HepG2 (cell line): ENCODE results near the gene DUOXA2. TPM values are rescaled to one million over a fixed set of nuclear protein-coding genes. Genes with fewer than 3 reads are reported as not detected.

Experiments
- ATAC-seq: fragments of 200-7000 bp; cut with Tn5 transposase; 3 replicates; pipeline ENCODE4 v1.9.1; 2020; ENCODE audit warnings: mild to moderate bottlenecking, moderate library complexity
- BruUV-seq: library from RNA; stranded (reverse); fragments of 400-500 nt; replicated peaks from 2 replicates; lab custom pipeline; 2021; lab: Mats Ljungman, UMichigan
- CTCF ChIA-PET: fragments of 300-600 bp; formaldehyde crosslinking; extraction: SDS; loops from one replicate; lab custom pipeline; 2021; ENCODE audit warnings: low total read pairs, inconsistent platforms, low intra/inter-chr PET ratio; lab: Yijun Ruan, JAX
- POLR2A ChIA-PET: fragments of 350-600 bp; sonication (Branson Sonifier 250); formaldehyde crosslinking; loops from one replicate; lab custom pipeline; 2020; ENCODE audit warnings: antibody characterized with exemption, inconsistent platforms; lab: Yijun Ruan, JAX
- DNase-seq: peaks from one replicate; pipeline ENCODE4 v3.0.0-alpha.2; 2015; ENCODE audit warnings: low spot score
- FAIRE-seq: peaks from 3 replicates; lab custom pipeline; 2011; peaks lifted over from hg19 to GRCh38; lab: Jason Lieb, UNC
- H2AFZ ChIP-seq: one replicate; pipeline ENCODE4 v1.6.1; 2011; ENCODE audit warnings: low read length, inconsistent platforms
- H3K27ac ChIP-seq: fragments of 300-600 bp; 3 replicates; pipeline ENCODE4 v1.8.0; 2011; ENCODE audit warnings: mixed run types, mild to moderate bottlenecking, mixed read lengths, low read length, inconsistent platforms; ENCODE audit not compliant: insufficient read depth; ENCODE audit errors: extremely low read length
- H3K27me3 ChIP-seq, 2 experiments: fragments of 200-600 bp in 1 of 2; 2 replicates in 1 of 2; 3 replicates in 1 of 2; pipeline versions ENCODE4 v1.6.0 to v1.8.0; 2011; ENCODE audit warnings: low read length in 2 of 2, mild to moderate bottlenecking in 2 of 2, moderate library complexity in 2 of 2, inconsistent platforms in 1 of 2; ENCODE audit not compliant: insufficient read depth in 2 of 2, control insufficient read depth in 1 of 2
- H3K36me3 ChIP-seq, 2 experiments: fragments of 200-600 bp in 1 of 2; replicated peaks in 1 of 2; 2 replicates in 1 of 2; 3 replicates in 1 of 2; pipeline versions ENCODE4 v1.5.1 to v1.8.0; 2011; ENCODE audit warnings: low read length in 2 of 2, inconsistent platforms in 1 of 2; ENCODE audit not compliant: insufficient read depth in 2 of 2, control insufficient read depth in 1 of 2
- H3K4me1 ChIP-seq: 2 replicates; pipeline ENCODE4 v1.5.1; 2012; ENCODE audit warnings: low read length, inconsistent platforms; ENCODE audit not compliant: insufficient read depth
- H3K4me2 ChIP-seq: 2 replicates; pipeline ENCODE4 v1.6.0; 2011; ENCODE audit warnings: low read depth, low read length, inconsistent platforms
- H3K4me3 ChIP-seq, 3 experiments: fragments of 200-600 bp in 1 of 3; sonication (generic), shearing (Covaris generic) in 1 of 3; replicated peaks in 1 of 3; 2 replicates each; pipeline ENCODE4 v1.5.1; 2011 to 2016; ENCODE audit warnings: low read length in 3 of 3, inconsistent platforms in 2 of 3, low read depth in 2 of 3, mild to moderate bottlenecking in 2 of 3, control low read depth in 1 of 3, mixed read lengths in 1 of 3; ENCODE audit not compliant: insufficient read depth in 1 of 3
- H3K79me2 ChIP-seq: one replicate; pipeline ENCODE4 v1.6.1; 2011; ENCODE audit warnings: low read length, inconsistent platforms; ENCODE audit not compliant: insufficient read depth
- H3K9ac ChIP-seq: 2 replicates; pipeline ENCODE4 v1.6.0; 2011; ENCODE audit warnings: mild to moderate bottlenecking, low read depth, low read length, inconsistent platforms; ENCODE audit not compliant: insufficient read depth
- H3K9me3 ChIP-seq: 2 replicates; pipeline ENCODE4 v1.5.1; 2012; ENCODE audit warnings: mild to moderate bottlenecking, low read length
- H4K20me1 ChIP-seq: 2 replicates; pipeline ENCODE4 v1.6.0; 2011; ENCODE audit warnings: inconsistent platforms, mild to moderate bottlenecking, low read length, moderate library complexity; ENCODE audit not compliant: insufficient read depth
- CBFB ChIP-seq: sonication (generic); formaldehyde crosslinking; IDR thresholded peaks from 2 replicates; pipeline ENCODE4 v1.4.0; 2020; ENCODE audit warnings: missing genetic modification reagents
- GPN1 ChIP-seq: sonication (generic); formaldehyde crosslinking; IDR thresholded peaks from 2 replicates; pipeline ENCODE4 v1.5.1; 2020; ENCODE audit warnings: missing genetic modification reagents, borderline replicate concordance
- HMGA1 ChIP-seq: sonication (generic); formaldehyde crosslinking; conservative IDR thresholded peaks from 2 replicates; pipeline ENCODE4 v1.4.0; 2020; ENCODE audit warnings: missing genetic modification reagents
- HNF4G ChIP-seq, 2 experiments: sonication (generic) in 1 of 2; formaldehyde crosslinking in 1 of 2; IDR thresholded peaks; 2 replicates each; pipeline versions ENCODE4 v1.4.0 to v1.6.1; 2011 to 2020; ENCODE audit warnings: borderline replicate concordance in 2 of 2, low read depth in 2 of 2, mild to moderate bottlenecking in 2 of 2, low read length in 1 of 2, missing genetic modification reagents in 1 of 2, moderate library complexity in 1 of 2
- HOXA7 ChIP-seq: sonication (generic); formaldehyde crosslinking; IDR thresholded peaks from 2 replicates; pipeline ENCODE4 v1.8.1; 2022; ENCODE audit warnings: mild to moderate bottlenecking, missing genetic modification reagents, moderate library complexity
- MYC ChIP-seq: sonication (generic); formaldehyde crosslinking; IDR thresholded peaks from 2 replicates; pipeline ENCODE4 v1.9.0; 2021; ENCODE audit warnings: missing genetic modification reagents, borderline replicate concordance
- NFKBIZ ChIP-seq: IDR thresholded peaks from 2 replicates; pipeline ENCODE4 v1.6.1; 2018; ENCODE audit warnings: missing genetic modification reagents, missing compliant biosample characterization
- ONECUT2 ChIP-seq: sonication (generic); formaldehyde crosslinking; IDR thresholded peaks from 2 replicates; pipeline ENCODE4 v1.4.0; 2020; ENCODE audit warnings: missing genetic modification reagents
- POLR2A ChIP-seq, 2 experiments: IDR thresholded peaks; 2 replicates each; pipeline ENCODE4 v1.6.1; 2011; ENCODE audit warnings: low read depth in 2 of 2, low read length in 2 of 2, mild to moderate bottlenecking in 1 of 2, moderate library complexity in 1 of 2; ENCODE audit not compliant: insufficient read depth in 1 of 2
- RXRA ChIP-seq: sonication (generic); formaldehyde crosslinking; IDR thresholded peaks from 2 replicates; pipeline ENCODE4 v1.5.1; 2020; ENCODE audit warnings: missing genetic modification reagents
- ZNF441 ChIP-seq: sonication (generic); formaldehyde crosslinking; IDR thresholded peaks from 2 replicates; pipeline ENCODE4 v1.7.0; 2021; ENCODE audit warnings: missing genetic modification reagents, borderline replicate concordance
- ZZZ3 ChIP-seq: sonication (generic); formaldehyde crosslinking; IDR thresholded peaks from 2 replicates; pipeline ENCODE4 v1.4.0; 2020; ENCODE audit warnings: missing genetic modification reagents, mild to moderate bottlenecking, borderline replicate concordance
- WGBS: methylation state at CpG from one replicate; pipeline ENCODE4 v1.1.6; 2017; ENCODE audit warnings: low lambda C conversion rate; 5-methylcytosine and 5-hydroxymethylcytosine counted together
- in situ Hi-C: cut with HindIII; loops from 2 replicates; pipeline ENCODE4 v1.10.0; 2017; ENCODE audit warnings: low pct_unique_long_range_greater_than_20kb; ENCODE audit not compliant: extremely low pct_ligation_motif_present
- intact Hi-C: fragments of 100-400 bp; cut with micrococcal nuclease; formaldehyde crosslinking; loops from one replicate; pipeline ENCODE4 v1.10.0; 2022; ENCODE audit not compliant: unreplicated experiment
- polyA plus RNA-seq, 8 experiments: library from polyadenylated mRNA; depleted of rRNA in 3 of 8; stranded (reverse) in 7 of 8; unstranded in 1 of 8; fragments of >200 nt; fragmentation: Illumina TruSeq in 4 of 8; extraction: Trizol in 4 of 8; gene quantifications; 2 replicates each; pipeline versions ENCODE4 v1.2.1 to v1.2.3, GENCODE V29; 2011 to 2016; ENCODE audit warnings: low read depth in 4 of 8, missing spikeins in 1 of 8, mixed read lengths in 1 of 8; ENCODE audit not compliant: insufficient read depth in 1 of 8
- total RNA-seq, 5 experiments: library from RNA; depleted of rRNA; stranded (reverse); fragments of >200 nt; fragmentation: Illumina TruSeq; extraction: Trizol; gene quantifications; 2 replicates each; pipeline ENCODE4 v1.2.3, GENCODE V29; 2016; ENCODE audit warnings: low read depth in 1 of 5
- TF ChIP-seq, protein P1 (sequence below): sonication (generic); formaldehyde crosslinking; IDR thresholded peaks from 2 replicates; pipeline ENCODE4 v1.8.1; 2023; ENCODE audit warnings: mild to moderate bottlenecking, missing genetic modification reagents
- TF ChIP-seq, protein P2 (sequence below): IDR thresholded peaks from 2 replicates; pipeline ENCODE4 v1.6.1; 2016; ENCODE audit warnings: control low read depth
- TF ChIP-seq, protein P3 (sequence below): sonication (generic); formaldehyde crosslinking; IDR thresholded peaks from 2 replicates; pipeline ENCODE4 v1.8.0; 2022; ENCODE audit warnings: missing genetic modification reagents, mild to moderate bottlenecking, moderate library complexity, borderline replicate concordance

The DUOXA2 gene
- total and polyA plus RNA-seq, 2 of the 13 experiments (the other 11 are each of a cell fraction or from before 2014, with no cell fraction given): 0.32 TPM; not detected in 1

DNA sequence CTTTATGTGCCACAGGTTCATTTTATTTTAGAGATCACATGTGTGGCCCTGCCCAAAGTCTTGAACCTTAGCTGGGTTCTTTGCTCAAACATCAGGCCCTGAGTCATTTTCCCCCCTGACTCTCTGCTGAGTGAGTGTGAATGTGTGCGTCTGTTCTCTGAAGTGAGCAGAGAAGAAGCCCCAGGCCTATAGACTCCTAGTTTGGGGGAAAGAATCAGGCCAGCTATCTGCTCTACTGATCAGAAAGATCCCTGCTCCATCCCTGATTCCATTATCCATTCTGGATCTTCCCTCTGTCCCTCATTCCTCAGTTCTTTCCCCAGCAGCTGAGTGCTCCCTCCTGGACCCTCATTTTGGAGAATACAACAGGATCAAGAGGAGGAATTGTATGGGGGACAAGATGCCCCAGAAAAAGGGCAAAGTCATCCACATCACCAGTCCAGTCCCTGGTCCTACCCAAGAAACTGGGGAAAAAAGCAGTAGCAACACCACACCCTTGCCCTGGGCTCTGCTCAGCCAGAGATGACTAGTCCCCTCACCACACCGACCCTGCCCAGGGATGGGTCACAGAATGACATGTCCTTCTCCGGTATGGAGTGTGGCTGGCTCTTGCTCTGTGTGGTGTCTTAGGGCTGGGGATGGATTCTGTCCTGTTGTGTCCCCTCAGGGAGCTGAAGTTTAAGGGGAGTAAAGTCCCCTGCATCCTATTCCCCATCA lies 18.9 kb downstream of the DUOXA2 start:
- H3K36me3 ChIP-seq: no peaks in the 10 kb centered on the region
- no peak for ATAC-seq
- no peak overlapping the region for H3K9ac ChIP-seq
- intact Hi-C loops (no loop called here), in situ Hi-C loops (no loop called here)
- ChIA-PET CTCF (no interaction called here), POLR2A (no interaction called here)
- no peaks in the 10 kb centered on the region for H4K20me1 ChIP-seq
- no peak overlapping the region for H3K27ac ChIP-seq
- H3K4me2 ChIP-seq: no peak overlapping the region
- DNase-seq: no peak
- peaks cover 3 to 18% of the 10 kb centered on the region in 2 experiments; a peak in 4 of 5 replicates for H3K27me3 ChIP-seq
- H3K4me1 ChIP-seq: peaks cover 25% of the 10 kb centered on the region
- no peaks in the 10 kb centered on the region for H3K9me3 ChIP-seq
- no TSS peak for BruUV-seq
- 32% methylated on average over 3 of the region's 3 CpGs for WGBS
- no peak for FAIRE-seq
- no peaks in the 10 kb centered on the region for H3K79me2 ChIP-seq
- no peak for TF ChIP-seq GPN1 (CRISPR knock-in tag)
- TF ChIP-seq, protein P1, sequence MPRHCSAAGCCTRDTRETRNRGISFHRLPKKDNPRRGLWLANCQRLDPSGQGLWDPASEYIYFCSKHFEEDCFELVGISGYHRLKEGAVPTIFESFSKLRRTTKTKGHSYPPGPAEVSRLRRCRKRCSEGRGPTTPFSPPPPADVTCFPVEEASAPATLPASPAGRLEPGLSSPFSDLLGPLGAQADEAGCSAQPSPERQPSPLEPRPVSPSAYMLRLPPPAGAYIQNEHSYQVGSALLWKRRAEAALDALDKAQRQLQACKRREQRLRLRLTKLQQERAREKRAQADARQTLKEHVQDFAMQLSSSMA (CRISPR knock-in tag): no peak
- no peak overlapping the region for H3K4me3 ChIP-seq
- no peak overlapping the region for H2AFZ ChIP-seq

DNA sequence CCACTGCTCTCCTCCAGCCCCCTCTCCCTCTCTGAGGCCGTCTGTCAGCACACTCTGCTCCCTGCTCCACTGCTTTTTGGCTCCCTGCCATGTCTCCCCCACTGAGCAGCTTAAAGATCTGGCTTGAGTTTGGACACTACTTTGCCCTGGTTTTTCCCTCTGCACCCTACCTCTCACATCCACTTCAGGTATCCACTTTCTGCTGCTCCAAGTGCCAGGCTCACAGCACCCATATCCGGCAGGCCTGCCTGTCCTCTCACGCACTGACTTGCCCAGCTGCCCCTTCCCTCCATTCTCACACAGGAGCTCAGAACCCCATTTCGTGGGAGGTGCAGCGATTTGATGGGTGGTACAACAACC lies 19.4 kb downstream of the DUOXA2 start:
- DNase-seq (no peak), FAIRE-seq (no peak), ATAC-seq (no peak)
- Histone ChIP-seq H3K4me2 (no peak overlapping the region), H3K9ac (no peak overlapping the region), H3K27me3 (peaks cover 4 to 18% of the 10 kb centered on the region in 2 experiments; a peak in 4 of 5 replicates), H4K20me1 (no peaks in the 10 kb centered on the region), H2AFZ (no peak overlapping the region), H3K27ac (no peak overlapping the region), H3K9me3 (no peaks in the 10 kb centered on the region), H3K79me2 (no peaks in the 10 kb centered on the region), H3K4me3 (no peak overlapping the region), H3K4me1 (peaks cover 25% of the 10 kb centered on the region), H3K36me3 (no peaks in the 10 kb centered on the region)
- 39% methylated on average over 5 of the region's 5 CpGs for WGBS
- ChIA-PET CTCF (no interaction called here), POLR2A (no interaction called here)
- intact Hi-C loops (no loop called here), in situ Hi-C loops (no loop called here)
- no peak for TF ChIP-seq RXRA
- TF ChIP-seq ZNF441 (CRISPR knock-in tag): no peak
- TF ChIP-seq HOXA7 (CRISPR knock-in tag): no peak
- TF ChIP-seq MYC: no peak
- TF ChIP-seq ZZZ3 (CRISPR knock-in tag): no peak
- no peak for TF ChIP-seq HMGA1 (CRISPR knock-in tag)
- no peak for TF ChIP-seq NFKBIZ (CRISPR knock-in tag)
- TF ChIP-seq, protein P2, sequence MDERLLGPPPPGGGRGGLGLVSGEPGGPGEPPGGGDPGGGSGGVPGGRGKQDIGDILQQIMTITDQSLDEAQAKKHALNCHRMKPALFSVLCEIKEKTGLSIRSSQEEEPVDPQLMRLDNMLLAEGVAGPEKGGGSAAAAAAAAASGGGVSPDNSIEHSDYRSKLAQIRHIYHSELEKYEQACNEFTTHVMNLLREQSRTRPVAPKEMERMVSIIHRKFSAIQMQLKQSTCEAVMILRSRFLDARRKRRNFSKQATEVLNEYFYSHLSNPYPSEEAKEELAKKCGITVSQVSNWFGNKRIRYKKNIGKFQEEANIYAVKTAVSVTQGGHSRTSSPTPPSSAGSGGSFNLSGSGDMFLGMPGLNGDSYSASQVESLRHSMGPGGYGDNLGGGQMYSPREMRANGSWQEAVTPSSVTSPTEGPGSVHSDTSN: no peak
- TF ChIP-seq ONECUT2: no peak
- TF ChIP-seq HNF4G (IDR thresholded peaks at IDR 0.05; ENCODE audit: borderline replicate concordance, low read depth, low read length): no peak
- TF ChIP-seq HNF4G (CRISPR knock-in tag; IDR thresholded peaks at IDR 0.05; ENCODE audit: borderline replicate concordance, low read depth): no peak
- TF ChIP-seq, protein P3, sequence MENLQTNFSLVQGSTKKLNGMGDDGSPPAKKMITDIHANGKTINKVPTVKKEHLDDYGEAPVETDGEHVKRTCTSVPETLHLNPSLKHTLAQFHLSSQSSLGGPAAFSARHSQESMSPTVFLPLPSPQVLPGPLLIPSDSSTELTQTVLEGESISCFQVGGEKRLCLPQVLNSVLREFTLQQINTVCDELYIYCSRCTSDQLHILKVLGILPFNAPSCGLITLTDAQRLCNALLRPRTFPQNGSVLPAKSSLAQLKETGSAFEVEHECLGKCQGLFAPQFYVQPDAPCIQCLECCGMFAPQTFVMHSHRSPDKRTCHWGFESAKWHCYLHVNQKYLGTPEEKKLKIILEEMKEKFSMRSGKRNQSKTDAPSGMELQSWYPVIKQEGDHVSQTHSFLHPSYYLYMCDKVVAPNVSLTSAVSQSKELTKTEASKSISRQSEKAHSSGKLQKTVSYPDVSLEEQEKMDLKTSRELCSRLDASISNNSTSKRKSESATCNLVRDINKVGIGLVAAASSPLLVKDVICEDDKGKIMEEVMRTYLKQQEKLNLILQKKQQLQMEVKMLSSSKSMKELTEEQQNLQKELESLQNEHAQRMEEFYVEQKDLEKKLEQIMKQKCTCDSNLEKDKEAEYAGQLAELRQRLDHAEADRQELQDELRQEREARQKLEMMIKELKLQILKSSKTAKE: no peak
- TF ChIP-seq CBFB: no peak
- TF ChIP-seq POLR2A (IDR thresholded peaks at IDR 0.05; ENCODE audit: insufficient read depth in 1 of 2, low read depth in 2 of 2, low read length in 2 of 2): no peak
- no TSS peak for BruUV-seq
